ENCODE data around the gene ALDH3A1. TPM values are rescaled to one million over a fixed set of nuclear protein-coding genes. Genes with fewer than 3 reads are reported as not detected.

ALDH3A1 gene
- total RNA-seq, 2 experiments from 2014 or later: not detected

DNA sequence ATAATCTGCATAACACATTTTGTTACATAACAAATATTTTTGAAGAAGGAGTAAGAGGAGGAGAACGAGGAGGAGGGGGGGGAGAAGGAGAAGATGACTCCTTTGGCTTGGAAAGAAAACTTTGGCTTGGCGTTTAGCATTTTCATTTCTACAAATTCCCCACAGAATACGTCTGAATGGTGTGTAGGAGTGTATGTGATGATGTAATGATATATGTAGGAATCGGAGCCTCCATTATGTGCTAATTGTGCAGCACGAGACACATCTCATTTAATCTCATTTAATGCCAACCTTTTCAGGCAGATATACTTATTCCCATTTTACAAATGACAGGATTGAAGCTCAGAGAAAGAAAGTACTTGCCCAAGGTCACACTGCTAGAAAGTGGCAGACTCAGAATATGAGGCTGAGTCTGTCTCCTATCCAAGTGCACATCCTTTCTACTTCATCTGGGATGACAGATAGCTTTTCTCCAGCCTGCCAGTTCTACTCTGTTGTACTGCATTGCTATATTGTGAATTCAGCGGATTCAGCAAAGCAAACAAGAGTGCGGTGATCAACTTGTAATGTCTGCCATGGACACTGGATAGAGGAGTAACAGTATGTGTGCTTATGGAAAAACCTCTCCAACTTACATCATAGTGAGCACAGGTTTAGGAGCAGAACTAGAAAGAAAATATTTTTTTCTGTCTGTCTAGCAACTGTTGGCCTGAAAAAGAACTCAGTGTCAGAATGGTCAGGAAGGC, 21.3 kb downstream of the ALDH3A1 start:
- ChIA-PET POLR2A (no interaction called here), CTCF (interaction anchor here (1.2 kb wide), 1 partner anchor 36 kb away, joined by 3 read pairs; no protein-coding TSS in a partner anchor)

DNA sequence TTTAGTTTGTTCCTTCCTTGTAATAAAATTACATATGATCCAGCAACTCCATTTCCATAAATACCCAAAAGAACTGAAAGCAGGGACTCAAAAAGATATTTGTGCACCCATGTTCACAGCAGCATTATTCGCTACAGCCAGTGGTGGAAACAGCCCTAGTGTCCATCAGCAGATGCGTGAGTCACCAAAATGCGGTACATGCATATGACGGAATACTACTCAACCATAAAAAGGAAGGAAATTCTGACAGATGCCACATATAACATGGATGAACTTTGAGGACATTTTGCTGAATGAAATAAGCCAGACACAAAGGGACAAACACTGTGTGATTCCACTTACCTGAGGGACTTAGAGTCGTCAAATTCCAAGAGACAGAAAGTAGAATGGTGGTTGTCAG, 22.6 kb downstream of the ALDH3A1 start:
- CTCF ChIA-PET: interaction anchor here (0.6 to 1.2 kb wide), 3 partner anchors 37 to 196 kb away, joined by 3 read pairs; no protein-coding TSS in a partner anchor
- POLR2A ChIA-PET: no interaction called here

DNA sequence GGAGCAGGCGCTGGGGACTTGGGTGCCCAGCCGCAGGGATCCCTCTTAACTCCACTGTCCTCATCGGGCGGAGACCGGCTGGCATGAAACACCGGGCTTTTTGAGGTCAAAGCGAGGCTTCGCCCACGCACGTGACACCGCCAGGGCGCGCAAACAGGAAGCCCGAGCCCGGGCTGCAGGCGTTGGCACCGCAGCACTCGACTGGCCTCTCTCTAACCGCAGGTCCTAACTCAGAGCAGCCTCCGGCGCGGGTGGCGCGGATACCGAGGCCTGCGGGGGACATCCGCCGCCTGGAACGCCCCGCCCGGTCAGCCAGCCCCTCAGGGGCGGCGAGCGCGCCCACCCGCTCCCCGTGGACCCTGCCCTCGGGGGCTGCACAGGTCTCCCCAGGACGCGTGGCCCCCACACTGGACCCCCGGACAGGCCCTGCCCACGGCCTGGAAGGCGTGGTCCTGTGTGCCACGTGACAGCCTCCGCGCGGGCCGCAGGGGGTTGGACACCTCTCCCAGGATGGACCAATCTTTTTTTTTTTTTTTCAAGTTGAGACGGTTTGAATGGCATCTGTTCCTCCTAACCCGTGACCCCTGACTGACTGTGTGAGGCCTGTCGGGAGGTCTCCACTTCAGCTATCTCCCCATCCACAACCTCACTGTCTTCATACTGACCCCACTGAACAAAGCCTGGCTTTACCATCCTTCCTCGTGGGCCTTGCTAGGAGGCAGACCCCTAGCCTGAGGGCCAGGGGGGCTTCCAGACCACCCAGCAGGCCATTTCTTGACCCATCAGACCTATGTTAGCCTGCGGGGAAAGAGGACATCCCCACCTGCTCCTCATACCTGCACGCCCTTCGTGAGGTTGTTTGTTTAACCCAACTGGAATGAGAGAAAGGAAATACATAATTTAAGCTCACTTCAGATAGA, 23.3 kb downstream of the ALDH3A1 start:
- ChIA-PET CTCF (interaction anchor here (0.6 to 0.7 kb wide), 2 partner anchors 38 to 195 kb away, joined by 3 read pairs; no protein-coding TSS in a partner anchor), POLR2A (no interaction called here)

DNA sequence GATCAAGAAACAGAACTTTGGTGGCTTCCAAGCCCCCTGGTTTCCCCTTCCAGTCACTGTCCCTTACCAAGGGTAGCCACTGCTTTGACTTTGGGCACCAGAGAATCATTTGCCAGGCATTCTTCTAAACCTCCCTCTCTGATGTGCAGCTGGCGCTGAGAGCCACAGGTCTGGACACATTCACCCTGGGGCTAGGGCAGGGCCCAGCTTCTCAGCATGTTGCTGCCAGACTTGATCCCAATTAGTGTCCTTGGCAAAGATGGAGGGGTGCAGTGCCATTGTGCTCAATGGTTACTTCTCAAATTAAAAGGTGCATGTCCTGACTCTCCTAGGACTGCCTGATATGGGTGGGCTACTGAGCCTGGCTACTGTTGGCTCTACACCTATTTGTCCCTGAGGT, 24.1 kb downstream of the ALDH3A1 start:
- CTCF ChIA-PET: interaction anchor here (0.7 kb wide), 1 partner anchor 32 kb away, joined by 4 read pairs; no protein-coding TSS in a partner anchor
- POLR2A ChIA-PET: no interaction called here

DNA sequence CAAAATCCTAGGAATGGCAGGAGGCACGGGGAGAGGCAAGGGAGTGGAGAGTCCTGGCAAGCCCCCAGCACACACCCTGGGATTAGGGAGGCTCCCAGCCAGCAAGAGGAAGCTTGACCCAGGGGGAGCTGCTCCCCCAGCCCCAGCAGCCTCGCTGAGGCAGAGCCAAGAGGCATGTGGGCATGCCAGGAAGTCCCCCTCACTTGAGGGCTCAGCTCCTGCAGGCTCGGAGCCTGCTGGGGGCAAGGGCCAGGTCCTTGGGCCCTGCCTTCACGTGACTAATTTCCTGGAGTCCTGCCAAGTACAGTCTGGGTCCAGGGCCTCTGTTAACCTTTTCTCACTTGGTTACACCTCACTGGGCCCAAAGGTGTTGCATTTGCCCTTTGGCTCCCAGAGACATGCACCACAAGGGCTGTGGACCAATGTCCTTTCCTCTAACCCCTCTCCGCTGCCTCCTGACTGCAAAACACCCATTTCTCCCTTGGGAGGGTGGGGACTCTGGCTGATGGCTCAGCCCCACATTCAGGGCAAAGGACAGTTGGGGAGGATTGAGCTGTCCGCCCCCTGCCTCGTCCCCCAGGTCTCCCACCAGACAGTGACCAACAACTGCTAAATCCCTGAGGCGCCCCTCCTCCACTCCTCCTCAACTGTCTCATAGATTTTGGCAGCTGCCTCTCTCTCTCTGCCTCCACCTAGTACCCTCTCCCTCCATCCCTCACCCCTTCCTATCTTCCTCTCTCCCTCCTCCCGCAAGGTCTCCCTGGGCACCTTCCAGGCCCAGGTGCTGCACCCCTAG, 27.3 kb downstream of the ALDH3A1 start:
- ChIA-PET CTCF (interaction anchor here (0.6 to 1.0 kb wide), 2 partner anchors 20 to 44 kb away, joined by 3 to 5 read pairs; no protein-coding TSS in a partner anchor), POLR2A (no interaction called here)

DNA sequence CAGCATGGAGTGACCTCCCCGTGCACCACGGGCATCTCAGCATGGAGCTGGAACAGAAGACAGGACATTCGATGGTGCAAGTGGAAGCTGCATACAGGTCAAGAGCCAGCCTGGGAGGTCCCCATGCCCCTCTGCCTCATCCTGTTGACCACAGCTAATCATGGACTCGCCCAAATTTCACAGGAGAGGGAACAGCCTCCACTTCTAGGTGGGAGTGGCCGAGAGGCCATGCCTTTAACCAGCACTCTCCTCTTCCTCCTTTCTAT, 28.0 kb downstream of the ALDH3A1 start:
- POLR2A ChIA-PET: no interaction called here
- CTCF ChIA-PET: interaction anchor here (1.0 kb wide), 1 partner anchor 20 kb away, joined by 5 read pairs; no protein-coding TSS in a partner anchor

DNA sequence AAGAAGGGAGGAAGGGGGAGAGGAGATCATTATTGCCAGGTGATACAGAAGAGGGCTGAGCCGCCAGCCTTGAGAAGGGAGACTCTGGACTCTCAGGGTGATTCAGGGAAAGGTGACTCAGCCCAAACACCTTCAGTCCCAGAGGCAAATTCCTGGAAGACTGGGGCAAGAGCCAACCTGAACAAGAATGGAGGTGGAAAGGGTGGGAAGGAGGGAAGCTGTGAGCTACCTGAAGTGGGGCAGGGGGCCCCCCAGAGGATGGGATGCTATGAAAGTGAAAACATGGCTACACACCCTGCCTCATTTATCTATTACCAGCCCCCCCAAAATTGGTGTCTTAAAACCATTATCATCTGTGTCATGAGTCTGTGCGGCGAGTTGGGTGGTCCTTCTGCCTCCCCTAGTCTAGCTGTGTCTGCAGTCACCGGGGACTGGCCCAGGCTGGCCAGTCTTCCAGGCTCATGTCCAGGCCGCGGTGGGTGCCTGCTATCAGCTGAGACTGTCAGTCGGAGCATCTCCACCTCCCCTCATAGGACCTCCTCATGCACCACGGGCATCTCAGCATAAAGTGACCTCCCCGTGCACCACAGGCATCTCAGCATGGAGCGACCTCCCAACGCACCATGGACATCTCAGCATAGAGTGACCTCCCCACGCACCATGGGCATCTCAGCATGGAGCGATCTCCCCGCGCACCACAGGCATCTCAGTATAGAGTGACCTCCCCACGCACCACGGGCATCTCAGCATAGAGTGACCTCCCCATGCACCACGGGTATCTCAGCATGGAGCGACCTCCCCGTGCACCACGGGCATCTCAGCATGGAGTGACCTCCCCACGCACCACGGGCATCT, 28.5 kb downstream of the ALDH3A1 start:
- ChIA-PET POLR2A (no interaction called here), CTCF (interaction anchor here (0.6 to 1.0 kb wide), 2 partner anchors 21 to 25 kb away, joined by 3 to 5 read pairs; no protein-coding TSS in a partner anchor)

DNA sequence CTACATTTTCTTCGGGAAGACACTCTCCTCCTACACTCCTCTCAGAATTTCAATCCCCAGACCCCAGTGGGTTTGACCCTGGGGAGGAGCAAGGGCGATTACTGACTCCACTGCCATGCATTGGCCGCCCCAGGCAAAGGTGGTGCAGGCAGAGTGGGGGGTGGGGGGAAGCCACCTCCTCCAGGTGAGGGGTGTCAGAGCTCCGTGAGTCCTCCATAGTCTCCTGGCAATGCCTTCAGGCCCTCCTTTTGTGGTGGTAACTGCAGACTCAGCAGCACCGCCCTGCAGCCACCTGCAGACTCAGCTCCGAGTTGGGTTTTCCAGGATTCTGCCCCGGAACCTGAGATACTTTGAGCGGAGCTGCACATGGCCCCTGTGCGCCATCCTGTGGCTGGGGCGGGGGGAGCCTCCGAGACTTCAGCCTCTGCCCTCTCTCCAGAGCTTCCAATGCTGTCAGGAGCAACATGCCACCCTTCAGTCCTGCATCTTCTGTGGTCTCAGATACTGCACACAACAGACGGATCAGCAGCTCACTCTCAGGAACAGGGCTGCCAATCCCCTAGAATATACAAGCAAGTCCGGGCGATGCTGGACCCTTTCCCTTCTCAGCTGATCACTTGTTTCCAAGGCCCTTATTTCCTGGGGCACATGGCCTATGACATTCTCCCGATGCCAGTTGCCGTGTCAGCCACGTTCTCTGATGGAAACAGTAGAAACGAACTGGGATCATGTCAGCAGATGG, 29.3 kb downstream of the ALDH3A1 start:
- ChIA-PET CTCF (interaction anchor here (0.6 kb wide), 1 partner anchor 26 kb away, joined by 3 read pairs; no protein-coding TSS in a partner anchor), POLR2A (no interaction called here)

DNA sequence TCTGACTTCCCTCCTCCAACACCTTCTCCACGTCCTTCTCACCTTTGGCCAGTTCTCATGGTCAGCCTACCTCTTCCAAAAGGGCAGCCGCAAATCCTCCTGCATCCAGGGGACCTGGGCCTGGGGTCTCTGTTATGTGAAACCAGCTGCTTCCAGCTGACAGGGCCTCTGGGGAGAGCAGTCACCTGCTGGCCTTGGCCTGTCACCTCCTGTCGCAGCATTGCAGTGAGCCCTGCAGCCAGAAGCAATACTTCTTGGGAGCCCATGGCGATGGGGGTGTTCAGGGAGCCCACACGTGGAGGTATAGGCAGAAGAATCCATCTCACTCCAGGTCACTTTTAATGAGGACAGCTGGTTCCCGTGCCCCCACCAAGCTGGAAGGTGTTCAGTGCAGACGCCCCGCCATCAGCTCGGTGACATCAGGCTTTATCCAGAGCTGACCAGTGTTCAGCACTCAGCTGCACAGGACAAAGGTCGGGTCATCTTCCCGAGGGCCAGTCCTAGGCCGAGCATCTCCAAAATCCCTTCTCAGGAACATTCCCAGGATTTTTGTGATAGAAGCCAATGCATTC, 30.0 kb downstream of the ALDH3A1 start:
- POLR2A ChIA-PET: no interaction called here
- CTCF ChIA-PET: no interaction called here

DNA sequence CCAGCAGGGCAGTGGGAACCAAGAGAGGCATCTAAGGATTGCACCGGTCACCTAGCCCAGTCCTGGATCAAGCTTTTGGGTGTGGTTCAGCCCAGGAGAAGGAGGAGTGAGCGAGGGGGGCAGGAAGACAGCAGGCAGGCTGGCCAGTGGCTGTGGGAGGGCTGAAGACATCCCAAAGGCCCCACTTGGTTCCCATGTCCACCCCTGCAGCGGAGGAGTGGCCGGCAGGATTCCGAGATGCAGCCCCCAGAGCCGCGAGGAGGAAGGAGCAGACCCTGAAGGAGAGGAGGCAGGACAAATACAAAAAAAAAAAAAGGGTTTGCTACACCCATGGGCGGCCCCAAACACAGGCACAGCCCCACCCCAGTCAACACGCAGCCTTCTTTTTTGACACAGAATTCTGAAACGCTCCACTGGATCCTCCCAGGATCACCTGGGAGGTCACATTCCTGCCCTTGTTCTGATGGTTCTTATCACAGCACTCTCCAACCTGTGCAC, 30.6 kb downstream of the ALDH3A1 start:
- ChIA-PET CTCF (no interaction called here), POLR2A (no interaction called here)

DNA sequence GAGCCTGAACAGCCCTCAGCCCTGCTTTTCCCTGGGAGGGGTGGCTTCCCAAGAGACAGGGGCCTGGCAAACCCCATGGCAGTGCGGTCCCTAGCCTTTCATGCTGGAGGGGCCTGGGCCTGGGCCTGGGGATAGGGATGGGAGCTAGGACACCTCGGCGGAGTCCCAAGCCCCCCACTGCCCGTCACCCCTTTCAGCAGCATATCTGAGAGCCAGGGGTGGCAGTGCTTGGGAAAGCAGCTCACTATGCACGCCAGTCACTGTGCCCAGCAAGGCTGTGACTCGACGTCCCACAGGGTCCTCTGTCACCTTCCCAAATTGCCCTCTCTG, 31.1 kb downstream of the ALDH3A1 start:
- ChIA-PET POLR2A (no interaction called here), CTCF (no interaction called here)

DNA sequence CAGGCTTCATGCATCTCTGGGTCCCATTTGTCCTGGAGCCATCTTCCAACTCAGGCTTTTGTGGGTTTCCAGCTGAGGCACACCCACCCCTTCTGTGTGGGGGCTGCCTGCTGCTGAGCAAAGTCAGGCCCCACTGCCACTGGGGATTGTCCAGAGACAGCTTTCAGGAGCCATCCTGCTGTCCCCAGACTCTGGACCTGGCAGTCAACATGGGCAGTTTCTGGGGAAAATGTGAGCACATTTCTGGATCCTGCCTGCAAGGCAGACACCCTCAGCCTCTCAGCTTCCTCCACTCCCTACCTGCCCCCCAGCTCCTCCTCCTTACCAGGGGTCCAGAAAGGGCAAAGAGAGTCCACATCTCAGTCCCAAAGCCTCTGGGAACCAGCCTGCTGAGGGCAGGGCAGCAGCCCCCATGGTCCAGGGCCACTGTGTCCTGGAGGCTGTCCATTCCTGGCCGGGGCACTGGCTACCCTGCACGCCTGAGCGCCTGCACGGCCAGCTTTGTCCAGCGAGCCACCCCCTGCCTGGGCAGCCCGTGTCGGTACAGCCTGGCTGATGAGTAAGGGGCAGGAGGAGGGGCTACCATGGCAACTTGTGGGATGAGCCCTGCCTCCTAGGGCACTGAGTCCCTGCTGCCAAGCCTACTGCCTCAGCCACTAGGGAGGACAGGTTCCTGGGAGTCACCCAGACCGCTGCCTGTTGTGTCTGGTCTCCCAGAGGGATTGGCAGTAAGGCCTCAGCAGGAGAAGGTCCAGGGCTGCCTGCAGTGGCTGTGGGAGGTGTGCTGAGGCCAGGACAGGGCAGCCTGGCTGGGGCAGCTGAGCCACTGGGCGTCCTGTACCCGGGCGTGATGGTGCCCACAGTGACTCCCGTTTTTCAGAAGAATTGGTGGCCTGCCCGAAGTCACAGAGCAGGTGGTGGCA, 31.7 kb downstream of the ALDH3A1 start, which contains the start of gene SLC47A2:
Gene SLC47A2 (minus strand): TSS at position 477 of the 923 bp plus-strand sequence. CDS start 29 bp downstream, at position 448.
- ChIA-PET CTCF (no interaction called here), POLR2A (no interaction called here)

DNA sequence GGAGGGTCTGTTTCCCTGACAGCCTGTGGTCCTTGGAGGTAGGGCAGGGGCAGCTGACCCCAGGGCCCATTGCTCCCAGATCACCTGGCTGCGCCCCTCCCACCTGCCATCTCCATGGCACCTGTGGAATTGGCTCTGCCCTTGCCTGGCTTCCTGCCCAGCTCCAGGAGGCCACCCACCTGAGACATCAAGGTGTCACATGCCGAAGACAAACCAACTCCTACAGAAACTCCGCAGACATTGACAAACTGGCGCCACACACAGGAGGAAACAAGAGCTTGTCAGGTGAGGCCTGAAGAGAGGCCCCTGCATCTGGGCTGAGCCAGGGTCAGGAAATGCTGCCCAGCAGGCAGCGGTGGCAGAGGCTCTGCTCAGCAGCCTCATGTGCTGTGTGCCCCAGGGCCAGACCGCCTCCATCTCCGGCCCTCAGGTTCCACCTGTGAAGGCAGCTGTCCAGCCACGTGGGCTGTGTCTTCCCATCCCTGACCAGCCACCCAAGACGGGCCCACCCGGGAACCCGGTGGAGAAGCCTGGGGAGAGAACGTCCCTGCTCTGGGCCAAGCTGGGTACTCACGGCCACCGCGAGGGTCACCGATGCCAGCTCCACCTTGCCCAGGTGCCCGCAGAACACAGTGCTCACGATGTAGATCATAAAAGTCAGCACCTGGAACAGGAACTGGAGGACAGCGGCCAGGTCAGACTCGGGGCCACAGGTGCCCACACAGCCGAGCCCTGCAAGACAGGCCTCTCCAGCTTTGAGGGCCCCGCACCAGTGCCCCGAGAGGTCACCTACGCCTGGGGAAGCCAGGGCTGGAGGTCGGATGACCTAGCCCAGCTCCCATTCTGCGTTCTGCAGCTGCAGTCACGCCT, 33.3 kb downstream of the ALDH3A1 start:
- CTCF ChIA-PET: no interaction called here

DNA sequence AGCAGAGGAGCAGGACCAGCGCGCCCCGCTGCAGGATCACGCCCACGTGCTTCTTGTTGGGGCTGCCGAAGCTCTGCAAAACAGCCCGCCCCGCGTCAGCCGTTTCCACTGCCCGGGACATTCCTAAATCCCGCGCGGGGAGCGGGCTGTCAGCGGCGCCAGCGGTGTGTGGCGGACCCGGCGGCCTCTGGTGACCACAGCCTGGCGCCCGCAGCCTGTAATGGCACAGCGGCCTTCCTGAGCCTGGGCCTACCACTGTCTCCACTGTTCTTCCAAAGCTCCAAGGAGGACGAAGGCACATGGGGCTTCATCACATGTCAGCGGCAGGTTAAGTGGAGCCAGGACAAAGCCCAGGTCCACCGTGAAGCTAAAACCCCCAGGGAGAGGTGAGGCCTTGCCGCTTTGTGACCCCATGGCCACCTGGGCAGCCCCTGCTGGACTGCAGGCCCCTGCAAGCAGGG, 34.2 kb downstream of the ALDH3A1 start:
- POLR2A ChIA-PET: no interaction called here
- CTCF ChIA-PET: no interaction called here

More for the DNA sequence above, 33.3 kb downstream of the ALDH3A1 start:
- POLR2A ChIA-PET: no interaction called here

DNA sequence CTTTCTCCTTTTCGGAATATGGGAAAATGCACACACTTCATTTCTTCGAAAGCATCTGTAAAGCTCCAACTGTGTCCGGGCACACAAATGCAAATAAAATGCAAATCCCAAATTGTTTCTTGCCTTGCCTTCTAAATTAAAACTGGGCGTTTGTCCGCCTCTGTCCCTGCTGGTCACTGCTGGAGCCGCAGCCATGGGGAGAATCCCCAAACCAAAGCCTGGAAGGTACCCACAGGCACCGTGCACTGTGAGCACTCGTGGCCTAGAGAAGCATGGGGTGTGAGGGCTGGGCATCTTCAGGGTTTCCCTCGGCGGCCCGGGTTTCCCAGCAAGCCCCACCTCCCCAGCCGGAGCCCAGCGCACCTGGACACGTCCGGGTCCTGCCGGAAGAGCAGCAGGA, 34.6 kb downstream of the ALDH3A1 start:
- POLR2A ChIA-PET: no interaction called here
- CTCF ChIA-PET: no interaction called here

DNA sequence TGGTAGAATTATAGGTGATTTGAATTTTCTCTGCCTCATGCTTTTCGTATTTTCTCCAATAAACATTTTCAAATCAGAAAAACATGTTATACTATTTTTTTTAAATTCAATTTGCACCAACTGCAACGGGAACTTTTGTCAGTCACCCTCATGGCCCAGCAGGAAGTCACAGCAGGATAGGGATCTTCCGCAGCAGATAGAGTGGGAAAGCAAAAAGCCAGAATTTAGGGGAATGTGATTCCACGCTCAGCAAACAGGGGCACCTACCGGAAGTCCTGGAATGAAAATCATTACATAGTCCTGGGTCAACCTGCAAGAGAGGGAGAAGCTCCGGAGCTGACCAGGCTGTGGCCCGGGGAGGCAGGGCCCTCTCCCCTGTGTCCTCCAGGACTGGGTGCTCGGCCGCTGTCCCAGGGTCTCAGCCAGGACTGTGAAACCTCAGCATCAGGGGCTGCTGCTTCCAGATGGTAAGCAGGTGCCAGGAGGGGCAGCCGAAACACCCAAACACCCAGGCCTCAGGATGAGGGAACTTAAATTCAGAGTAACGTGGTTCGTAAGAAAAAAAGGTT, 35.6 kb downstream of the ALDH3A1 start:
- CTCF ChIA-PET: no interaction called here
- POLR2A ChIA-PET: no interaction called here
